Measurements from ENCODE around the gene DCAF17. TPM values are rescaled to one million over a fixed set of nuclear protein-coding genes. Genes with fewer than 3 reads are reported as not detected.

Gene DCAF17
- total and polyA plus RNA-seq, 2 donors from 2014 or later = 4.9 to 18.5 TPM

DNA sequence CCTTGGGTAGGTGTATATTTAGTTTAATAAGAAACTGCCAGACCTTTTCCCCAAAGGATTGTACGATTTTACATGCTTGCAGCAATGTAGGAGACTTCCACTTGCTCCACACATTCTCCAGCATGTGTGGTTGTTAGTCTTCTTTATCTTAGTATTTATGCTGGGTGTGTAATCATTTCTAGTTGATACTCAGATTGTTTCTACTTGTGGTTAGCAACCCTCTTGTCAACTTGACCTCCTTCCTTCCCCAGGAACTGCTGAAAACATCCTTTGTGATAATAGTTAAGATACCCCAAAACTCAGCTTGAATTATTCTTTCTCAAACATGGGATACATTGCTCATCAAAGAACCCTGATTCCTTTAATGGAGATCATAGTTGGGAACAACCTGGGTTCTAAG lies 51.1 kb downstream of the DCAF17 start:
- DNase-seq = no peak
- TF ChIP-seq, protein P1, sequence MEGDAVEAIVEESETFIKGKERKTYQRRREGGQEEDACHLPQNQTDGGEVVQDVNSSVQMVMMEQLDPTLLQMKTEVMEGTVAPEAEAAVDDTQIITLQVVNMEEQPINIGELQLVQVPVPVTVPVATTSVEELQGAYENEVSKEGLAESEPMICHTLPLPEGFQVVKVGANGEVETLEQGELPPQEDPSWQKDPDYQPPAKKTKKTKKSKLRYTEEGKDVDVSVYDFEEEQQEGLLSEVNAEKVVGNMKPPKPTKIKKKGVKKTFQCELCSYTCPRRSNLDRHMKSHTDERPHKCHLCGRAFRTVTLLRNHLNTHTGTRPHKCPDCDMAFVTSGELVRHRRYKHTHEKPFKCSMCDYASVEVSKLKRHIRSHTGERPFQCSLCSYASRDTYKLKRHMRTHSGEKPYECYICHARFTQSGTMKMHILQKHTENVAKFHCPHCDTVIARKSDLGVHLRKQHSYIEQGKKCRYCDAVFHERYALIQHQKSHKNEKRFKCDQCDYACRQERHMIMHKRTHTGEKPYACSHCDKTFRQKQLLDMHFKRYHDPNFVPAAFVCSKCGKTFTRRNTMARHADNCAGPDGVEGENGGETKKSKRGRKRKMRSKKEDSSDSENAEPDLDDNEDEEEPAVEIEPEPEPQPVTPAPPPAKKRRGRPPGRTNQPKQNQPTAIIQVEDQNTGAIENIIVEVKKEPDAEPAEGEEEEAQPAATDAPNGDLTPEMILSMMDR (IDR thresholded peaks at IDR 0.05; ENCODE audit: borderline replicate concordance, extremely low read depth, insufficient read depth) = no peak
- Histone ChIP-seq H3K27ac (ENCODE audit: low read depth in 2 of 2, low read length in 2 of 2) (no peak overlapping the region), H3K27me3 (ENCODE audit: control insufficient read depth, insufficient read depth, low read length) (no peaks in the 10 kb centered on the region), H3K4me3 (ENCODE audit: low read length in 3 of 3) (no peak overlapping the region), H3K4me1 (ENCODE audit: control insufficient read depth in 2 of 3, insufficient read depth in 2 of 3, low read depth in 1 of 3, low read length in 3 of 3) (no peaks in the 10 kb centered on the region), H3K9me3 (ENCODE audit: control insufficient read depth in 2 of 3, insufficient read depth in 1 of 3, low read length in 3 of 3) (no peaks in the 10 kb centered on the region), H3K9ac (ENCODE audit: low read length in 3 of 3) (no peak overlapping the region), H3K36me3 (ENCODE audit: control insufficient read depth in 2 of 3, insufficient read depth in 3 of 3, low read length in 3 of 3) (peaks cover 0 to 6% (median 0%) of the 10 kb centered on the region in 3 donors)
- intact Hi-C loops (cut with DNase I) = no loop called here
- FAIRE-seq = no peak

DNA sequence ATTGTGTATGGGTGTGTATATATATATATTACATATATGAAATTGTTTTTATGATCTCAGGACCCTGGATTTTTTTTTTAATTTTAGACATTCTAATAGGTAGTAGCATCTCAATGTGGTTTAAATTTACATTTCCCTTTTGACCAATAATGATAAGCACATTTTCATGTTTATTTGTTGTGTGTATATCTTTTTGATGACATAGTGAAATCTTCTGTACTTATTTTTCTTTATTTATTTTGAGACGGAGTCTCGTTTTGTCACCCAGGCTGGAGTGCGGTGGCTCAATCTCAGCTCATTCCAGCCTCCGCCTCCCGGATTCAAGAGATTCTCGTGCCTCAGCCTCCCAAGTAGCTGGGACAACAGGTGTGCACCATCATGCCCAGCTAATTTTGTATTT lies 53.2 kb downstream of the DCAF17 start:
- no peak for FAIRE-seq
- Histone ChIP-seq H3K4me3 (ENCODE audit: low read length in 3 of 3) (no peak overlapping the region), H3K4me1 (ENCODE audit: control insufficient read depth in 2 of 3, insufficient read depth in 2 of 3, low read depth in 1 of 3, low read length in 3 of 3) (no peaks in the 10 kb centered on the region), H3K36me3 (ENCODE audit: control insufficient read depth in 2 of 3, insufficient read depth in 3 of 3, low read length in 3 of 3) (peaks cover 0 to 6% (median 0%) of the 10 kb centered on the region in 3 donors), H3K27ac (ENCODE audit: low read depth in 2 of 2, low read length in 2 of 2) (no peak overlapping the region), H3K27me3 (ENCODE audit: control insufficient read depth, insufficient read depth, low read length) (no peaks in the 10 kb centered on the region), H3K9ac (ENCODE audit: low read length in 3 of 3) (no peak overlapping the region), H3K9me3 (ENCODE audit: control insufficient read depth in 2 of 3, insufficient read depth in 1 of 3, low read length in 3 of 3) (no peaks in the 10 kb centered on the region)
- DNase-seq = no peak
- intact Hi-C loops (cut with DNase I) = no loop called here
- TF ChIP-seq, protein P1 (IDR thresholded peaks at IDR 0.05; ENCODE audit: borderline replicate concordance, extremely low read depth, insufficient read depth) = no peak

GRCh38 chr2:171487803-171488259 lies 53.8 kb downstream of the DCAF17 start:
- no peak for FAIRE-seq
- Histone ChIP-seq H3K27ac (ENCODE audit: low read depth in 2 of 2, low read length in 2 of 2) (no peak overlapping the region), H3K4me3 (ENCODE audit: low read length in 3 of 3) (no peak overlapping the region), H3K4me1 (ENCODE audit: control insufficient read depth in 2 of 3, insufficient read depth in 2 of 3, low read depth in 1 of 3, low read length in 3 of 3) (no peaks in the 10 kb centered on the region), H3K9me3 (ENCODE audit: control insufficient read depth in 2 of 3, insufficient read depth in 1 of 3, low read length in 3 of 3) (no peaks in the 10 kb centered on the region), H3K27me3 (ENCODE audit: control insufficient read depth, insufficient read depth, low read length) (no peaks in the 10 kb centered on the region), H3K36me3 (ENCODE audit: control insufficient read depth in 2 of 3, insufficient read depth in 3 of 3, low read length in 3 of 3) (peaks cover 0 to 4% (median 0%) of the 10 kb centered on the region in 3 donors), H3K9ac (ENCODE audit: low read length in 3 of 3) (no peak overlapping the region)
- TF ChIP-seq, protein P1 (IDR thresholded peaks at IDR 0.05; ENCODE audit: borderline replicate concordance, extremely low read depth, insufficient read depth) = no peak
- no peak for DNase-seq
- intact Hi-C loops (cut with DNase I) = no loop called here

DNA sequence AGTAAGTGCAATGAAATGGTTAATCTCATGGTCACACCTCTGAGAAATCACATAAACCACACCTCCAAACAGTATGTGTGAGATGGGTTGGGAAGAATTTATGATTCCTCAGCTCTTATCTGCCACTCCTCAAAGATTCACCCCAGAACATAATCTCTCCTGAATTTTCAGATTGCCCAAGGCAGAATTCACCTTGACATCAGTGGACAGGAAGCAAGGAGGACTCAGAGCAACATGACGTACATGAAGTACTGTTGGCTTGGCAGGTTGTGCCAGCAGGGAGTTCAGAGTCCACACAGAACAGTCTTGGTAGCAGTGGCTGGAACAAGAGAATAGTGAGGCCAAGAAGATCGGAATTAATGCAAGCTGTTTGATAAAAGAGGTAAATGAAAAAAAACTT lies 56.6 kb downstream of the DCAF17 start:
- Histone ChIP-seq H3K36me3 (ENCODE audit: control insufficient read depth in 2 of 3, insufficient read depth in 3 of 3, low read length in 3 of 3) (no peaks in the 10 kb centered on the region), H3K4me1 (ENCODE audit: control insufficient read depth in 2 of 3, insufficient read depth in 2 of 3, low read depth in 1 of 3, low read length in 3 of 3) (no peaks in the 10 kb centered on the region), H3K27me3 (ENCODE audit: control insufficient read depth, insufficient read depth, low read length) (no peaks in the 10 kb centered on the region), H3K9ac (ENCODE audit: low read length in 3 of 3) (no peak overlapping the region), H3K4me3 (ENCODE audit: low read length in 3 of 3) (no peak overlapping the region), H3K27ac (ENCODE audit: low read depth in 2 of 2, low read length in 2 of 2) (no peak overlapping the region), H3K9me3 (ENCODE audit: control insufficient read depth in 2 of 3, insufficient read depth in 1 of 3, low read length in 3 of 3) (no peaks in the 10 kb centered on the region)
- DNase-seq (no peak), FAIRE-seq (no peak)
- intact Hi-C loops (cut with DNase I) = no loop called here
- TF ChIP-seq, protein P1 (IDR thresholded peaks at IDR 0.05; ENCODE audit: borderline replicate concordance, extremely low read depth, insufficient read depth) = no peak
